K562 (cell line): Measurements from ENCODE around the gene TRAPPC12. TPM values are rescaled to one million over a fixed set of nuclear protein-coding genes. Genes with fewer than 3 reads are reported as not detected.

ENCODE experiments used
- ATAC-seq: fragments of 200-7000 bp; cut with Tn5 transposase; 3 replicates; pipeline ENCODE4 v1.9.1; 2020; ENCODE audit warnings: moderate library complexity
- BruUV-seq: library from RNA; stranded (reverse); fragments of 400-500 nt; replicated peaks from 2 replicates; lab custom pipeline; 2021; lab: Mats Ljungman, UMichigan
- CTCF ChIA-PET: fragments of 300-600 bp; formaldehyde crosslinking; extraction: SDS; loops from one replicate; lab custom pipeline; 2021; ENCODE audit warnings: low intra/inter-chr PET ratio; lab: Yijun Ruan, JAX
- POLR2A ChIA-PET: fragments of 300-600, 350-650 bp; sonication (Branson Sonifier 250); formaldehyde crosslinking; extraction: SDS; loops from one replicate; lab custom pipeline; 2021; ENCODE audit warnings: antibody characterized with exemption, inconsistent platforms; lab: Yijun Ruan, JAX
- DNase-seq, 4 experiments: peaks; one replicate each; pipeline versions ENCODE4 v3.0.0 to v3.0.0-alpha.2; 2011 to 2018; ENCODE audit warnings: low spot score in 3 of 4, mixed read lengths in 3 of 4; ENCODE audit errors: extremely low read depth in 1 of 4
- FAIRE-seq: peaks from 2 replicates; lab custom pipeline; 2011; peaks lifted over from hg19 to GRCh38; lab: Jason Lieb, UNC
- H2AFZ ChIP-seq: 2 replicates; pipeline ENCODE4 v1.6.0; 2011; ENCODE audit warnings: low read depth, low read length, control low read depth, inconsistent platforms
- H3K27ac ChIP-seq: fragments of 200-600 bp; 3 replicates; pipeline ENCODE4 v1.8.0; 2011; ENCODE audit warnings: low read depth, mild to moderate bottlenecking, control low read depth, inconsistent platforms, low read length, moderate library complexity, mixed read lengths; ENCODE audit errors: extremely low read depth
- H3K27me3 ChIP-seq, 2 experiments: fragments of 300-600 bp in 1 of 2; 2 replicates in 1 of 2; 3 replicates in 1 of 2; pipeline versions ENCODE4 v1.6.0 to v1.8.0; 2011; ENCODE audit warnings: inconsistent platforms in 2 of 2, low read length in 2 of 2, mild to moderate bottlenecking in 1 of 2, mixed read lengths in 1 of 2, moderate library complexity in 1 of 2; ENCODE audit not compliant: control insufficient read depth in 2 of 2, insufficient read depth in 2 of 2
- H3K36me3 ChIP-seq: fragments of 300-600 bp; 3 replicates; pipeline ENCODE4 v1.8.0; 2011; ENCODE audit warnings: mild to moderate bottlenecking, low read length, inconsistent platforms; ENCODE audit not compliant: control insufficient read depth, insufficient read depth
- H3K4me1 ChIP-seq, 2 experiments: fragments of 200-600 bp in 1 of 2; replicated peaks in 1 of 2; 2 replicates in 1 of 2; 3 replicates in 1 of 2; pipeline versions ENCODE4 v1.5.1 to v1.8.0; 2011; ENCODE audit warnings: inconsistent platforms in 2 of 2, low read length in 2 of 2, mild to moderate bottlenecking in 1 of 2, mixed read lengths in 1 of 2, moderate library complexity in 1 of 2; ENCODE audit not compliant: control insufficient read depth in 2 of 2, insufficient read depth in 2 of 2
- H3K4me2 ChIP-seq: 2 replicates; pipeline ENCODE4 v1.6.1; 2011; ENCODE audit warnings: low read length, control low read depth, inconsistent platforms, mixed read lengths; ENCODE audit not compliant: insufficient read depth
- H3K4me3 ChIP-seq: fragments of 200-600 bp; sonication (generic), shearing (Covaris generic); 2 replicates; pipeline ENCODE4 v1.5.1; 2016; ENCODE audit warnings: control low read depth, inconsistent platforms
- H3K79me2 ChIP-seq: fragments of 200-600 bp; 3 replicates; pipeline ENCODE4 v1.8.0; 2011; ENCODE audit warnings: low read length, inconsistent platforms; ENCODE audit not compliant: control insufficient read depth, insufficient read depth
- H3K9ac ChIP-seq, 2 experiments: 2 replicates each; pipeline versions ENCODE4 v1.6.0 to v1.6.1; 2011; ENCODE audit warnings: low read depth in 2 of 2, low read length in 2 of 2, control low read depth in 1 of 2, inconsistent platforms in 1 of 2, mild to moderate bottlenecking in 1 of 2, mixed read lengths in 1 of 2; ENCODE audit not compliant: insufficient read depth in 1 of 2
- H3K9me1 ChIP-seq: one replicate; pipeline ENCODE4 v1.6.0; 2011; ENCODE audit warnings: inconsistent platforms, mild to moderate bottlenecking, low read length, moderate library complexity; ENCODE audit not compliant: control insufficient read depth, insufficient read depth
- H3K9me3 ChIP-seq: replicated peaks from 2 replicates; pipeline ENCODE4 v1.5.1; 2011; ENCODE audit warnings: low read depth, low read length, inconsistent platforms; ENCODE audit not compliant: control insufficient read depth, insufficient read depth
- H4K20me1 ChIP-seq: replicated peaks from 2 replicates; pipeline ENCODE4 v1.6.1; 2011; ENCODE audit warnings: low read length, inconsistent platforms, mixed read lengths; ENCODE audit not compliant: control insufficient read depth, insufficient read depth
- AFF4 ChIP-seq: sonication (generic); formaldehyde crosslinking; IDR thresholded peaks from 2 replicates; pipeline ENCODE4 v1.8.0; 2023; ENCODE audit warnings: mild to moderate bottlenecking, missing genetic modification reagents
- ATF4 ChIP-seq: fragments of 450-650 bp; formaldehyde crosslinking; IDR thresholded peaks from 2 replicates; pipeline ENCODE4 v1.4.0; 2022; ENCODE audit warnings: mild to moderate bottlenecking, moderate library complexity
- DMBX1 ChIP-seq: fragments of 250-450 bp; sonication (Bioruptor Pico); IDR thresholded peaks from 2 replicates; pipeline ENCODE4 v1.8.0; 2022; ENCODE audit warnings: inconsistent platforms, mild to moderate bottlenecking, moderate library complexity, borderline replicate concordance
- DNMT1 ChIP-seq: fragments of 450-650 bp; IDR thresholded peaks from 2 replicates; pipeline ENCODE4 v1.6.1; 2016; ENCODE audit warnings: antibody characterized with exemption, mild to moderate bottlenecking
- EP400 ChIP-seq: fragments of 450-650 bp; IDR thresholded peaks from 2 replicates; pipeline ENCODE4 v1.6.1; 2017; ENCODE audit warnings: antibody characterized with exemption, mild to moderate bottlenecking, moderate library complexity
- FOXA3 ChIP-seq, 2 experiments: fragments of 450-650 bp in 1 of 2; sonication (generic) in 1 of 2; formaldehyde crosslinking; IDR thresholded peaks in 1 of 2; conservative IDR thresholded peaks in 1 of 2; 2 replicates each; pipeline versions ENCODE4 v1.4.0 to v1.8.0; 2020 to 2022; ENCODE audit warnings: mild to moderate bottlenecking in 2 of 2, missing genetic modification reagents in 1 of 2
- GATA2 ChIP-seq: sonication (generic); formaldehyde crosslinking; IDR thresholded peaks from 2 replicates; pipeline ENCODE4 v1.4.0; 2020; ENCODE audit warnings: mild to moderate bottlenecking, missing genetic modification reagents
- MCM2 ChIP-seq: fragments of 450-650 bp; IDR thresholded peaks from 2 replicates; pipeline ENCODE4 v1.6.1; 2017; ENCODE audit warnings: low read depth, mild to moderate bottlenecking
- MCM5 ChIP-seq: fragments of 450-650 bp; IDR thresholded peaks from 2 replicates; pipeline ENCODE4 v1.6.1; 2016; ENCODE audit warnings: low read depth
- PRMT5 ChIP-seq: sonication (generic); formaldehyde crosslinking; IDR thresholded peaks from 2 replicates; pipeline ENCODE4 v1.5.0; 2020; ENCODE audit warnings: missing genetic modification reagents
- SMARCC2 ChIP-seq: fragments of 450-650 bp; IDR thresholded peaks from 2 replicates; pipeline ENCODE4 v1.6.1; 2017; ENCODE audit warnings: antibody characterized with exemption, moderate library complexity, mild to moderate bottlenecking, low read depth
- ZNF449 ChIP-seq: fragments of 250-450 bp; sonication (Bioruptor Pico); IDR thresholded peaks from 2 replicates; pipeline ENCODE4 v1.8.0; 2022; ENCODE audit warnings: moderate library complexity, mild to moderate bottlenecking, inconsistent platforms
- ZNF512 ChIP-seq: IDR thresholded peaks from 2 replicates; pipeline ENCODE4 v1.6.1; 2016; ENCODE audit warnings: missing genetic modification characterization, missing compliant biosample characterization
- ZNF717 ChIP-seq: fragments of 250-450 bp; sonication (Bioruptor Pico); IDR thresholded peaks from 2 replicates; pipeline ENCODE4 v1.5.0; 2021
- ZNF75A ChIP-seq: fragments of 450-650 bp; formaldehyde crosslinking; IDR thresholded peaks from 2 replicates; pipeline ENCODE4 v1.4.0; 2020; ENCODE audit warnings: mild to moderate bottlenecking
- WGBS: fragments of 100-300 bp; shearing (Covaris generic); methylation state at CpG from one replicate; pipeline ENCODE4 v1.1.6; 2016; ENCODE audit warnings: low coverage, mixed read lengths; ENCODE audit not compliant: insufficient coverage; ENCODE audit errors: missing lambda C conversion rate; 5-methylcytosine and 5-hydroxymethylcytosine counted together
- in situ Hi-C: fragments of 300-500 bp; cut with MboI; formaldehyde crosslinking; loops from 4 replicates; pipeline ENCODE4 v1.15.0; 2018; ENCODE audit warnings: inconsistent platforms, mixed read lengths
- intact Hi-C: fragments of 100-400 bp; cut with micrococcal nuclease; formaldehyde crosslinking; loops from 2 replicates; pipeline ENCODE4 v1.14.2; 2022
- polyA plus RNA-seq, 8 experiments: library from polyadenylated mRNA; depleted of rRNA in 4 of 8; stranded (reverse) in 5 of 8; unstranded in 3 of 8; fragments of >200 nt; fragmentation: Nextera tagmentation in 2 of 8; fragmentation: Illumina TruSeq in 1 of 8; extraction: Ambion mirVana in 2 of 8; extraction: Trizol in 1 of 8; gene quantifications; 2 replicates each; pipeline versions ENCODE4 v1.2.1 to v1.2.3, GENCODE V29; 2011 to 2014; ENCODE audit warnings: inconsistent platforms in 1 of 8, missing spikeins in 1 of 8
- total RNA-seq, 7 experiments: library from RNA; depleted of rRNA in 6 of 7; stranded (reverse); fragments of >200 nt in 6 of 7; fragmentation: Illumina TruSeq in 2 of 7; extraction: Trizol in 2 of 7; gene quantifications; 2 replicates each; pipeline versions ENCODE4 v1.2.1 to v1.2.3, GENCODE V29; 2011 to 2021; ENCODE audit warnings: low replicate concordance in 1 of 7

Gene TRAPPC12
- total and polyA plus RNA-seq, 9 of the 15 experiments (the other 6 are each of a cell fraction or from before 2014, with no cell fraction given): 8.0 to 75.2 (median 39.1) TPM

GRCh38 chr2:3526871-3527270 lies 147.4 kb downstream of the TRAPPC12 start:
- ATAC-seq: no peak
- TF ChIP-seq MCM2 (no peak), ZNF717 (CRISPR knock-in tag) (no peak), FOXA3 (CRISPR knock-in tag; conservative IDR thresholded peaks at IDR 0.05 in 1 of 2, IDR thresholded peaks at IDR 0.05 in 1 of 2) (no peak), GATA2 (CRISPR knock-in tag) (no peak), ZNF449 (CRISPR knock-in tag) (no peak), PRMT5 (CRISPR knock-in tag) (no peak), EP400 (no peak), AFF4 (no peak), DNMT1 (no peak), ATF4 (CRISPR knock-in tag) (no peak), MCM5 (no peak), ZNF75A (CRISPR knock-in tag) (no peak), DMBX1 (CRISPR knock-in tag) (no peak), SMARCC2 (no peak), ZNF512 (no peak)

More at GRCh38 chr2:3526871-3527270, 147.4 kb downstream of the TRAPPC12 start:
- Histone ChIP-seq H3K79me2 (no peaks in the 10 kb centered on the region), H3K9ac (no peak overlapping the region), H3K27me3 (no peaks in the 10 kb centered on the region; a peak in 1 of 5 replicates), H3K4me1 (peaks cover 12 to 19% of the 10 kb centered on the region in 2 experiments), H4K20me1 (peaks cover 4% of the 10 kb centered on the region; the same call in 1 of the 2 replicates), H2AFZ (no peak overlapping the region), H3K27ac (no peak overlapping the region), H3K4me2 (no peak overlapping the region), H3K9me1 (no peaks in the 10 kb centered on the region), H3K4me3 (no peak overlapping the region), H3K9me3 (peaks cover 6% of the 10 kb centered on the region), H3K36me3 (peaks cover 8% of the 10 kb centered on the region; the same call in 2 of the 3 replicates)
- 84% methylated on average over 5 of the region's 22 CpGs for WGBS
- DNase-seq (no peak), FAIRE-seq (no peak)
- no TSS peak for BruUV-seq
- intact Hi-C loops (no loop called here), in situ Hi-C loops (no loop called here)
- ChIA-PET CTCF (no interaction called here), POLR2A (no interaction called here)
